WTC11 (cell line): ENCODE results near the gene NPW. TPM values are rescaled to one million over a fixed set of nuclear protein-coding genes. Genes with fewer than 3 reads are reported as not detected.
A peak's percentile ranks its signal among the peaks of the same experiment; 100 is the strongest.

Experiments
- ATAC-seq: fragments of 200-7000 bp; cut with Tn5 transposase; 2 replicates; pipeline ENCODE4 v1.10.0; 2021; ENCODE audit warnings: mild to moderate bottlenecking, moderate library complexity
- CTCF ChIA-PET: fragments of 300-600 bp; sonication (Branson Sonifier 250); formaldehyde crosslinking; loops from one replicate; lab custom pipeline; 2021; ENCODE audit warnings: antibody characterized with exemption; lab: Charles Lee
- POLR2A ChIA-PET: fragments of 350-600 bp; sonication (Branson Sonifier 250); formaldehyde crosslinking; loops from one replicate; lab custom pipeline; 2021; ENCODE audit warnings: antibody characterized with exemption; lab: Charles Lee
- DNase-seq: peaks from one replicate; pipeline ENCODE4 v3.0.0; 2021; ENCODE audit warnings: low spot score
- H3K27ac Mint-ChIP-seq: 2 replicates; pipeline ENCODE4 v1.8.0; 2021; ENCODE audit warnings: mixed read lengths
- H3K27me3 Mint-ChIP-seq: 2 replicates; pipeline ENCODE4 v1.8.0; 2021; ENCODE audit warnings: low read depth, mild to moderate bottlenecking, moderate library complexity, mixed read lengths
- H3K36me3 Mint-ChIP-seq: 2 replicates; pipeline ENCODE4 v1.8.0; 2021; ENCODE audit warnings: mixed read lengths
- H3K4me1 Mint-ChIP-seq: 2 replicates; pipeline ENCODE4 v1.8.0; 2022; ENCODE audit warnings: mixed read lengths
- H3K4me3 Mint-ChIP-seq: 2 replicates; pipeline ENCODE4 v1.8.0; 2021; ENCODE audit warnings: mild to moderate bottlenecking, moderate library complexity, mixed read lengths
- H3K9me3 Mint-ChIP-seq: 2 replicates; pipeline ENCODE4 v1.8.0; 2021; ENCODE audit warnings: mixed read lengths
- CBFB ChIP-seq: sonication (generic); formaldehyde crosslinking; IDR thresholded peaks from 2 replicates; pipeline ENCODE4 v1.8.1; 2022; ENCODE audit warnings: mild to moderate bottlenecking, low read depth, missing genetic modification reagents
- ESRRA ChIP-seq: sonication (generic); formaldehyde crosslinking; IDR thresholded peaks from 2 replicates; pipeline ENCODE4 v1.8.1; 2022; ENCODE audit warnings: mild to moderate bottlenecking, missing genetic modification reagents, borderline replicate concordance
- JUN ChIP-seq: sonication (generic); formaldehyde crosslinking; IDR thresholded peaks from 2 replicates; pipeline ENCODE4 v1.8.0; 2023; ENCODE audit warnings: mild to moderate bottlenecking, missing genetic modification reagents
- MXD4 ChIP-seq: fragments of 250-450 bp; sonication (Bioruptor Pico); IDR thresholded peaks from 2 replicates; pipeline ENCODE4 v1.8.0; 2021; ENCODE audit warnings: mild to moderate bottlenecking, moderate library complexity, borderline replicate concordance
- NR2C2 ChIP-seq: sonication (generic); formaldehyde crosslinking; IDR thresholded peaks from 2 replicates; pipeline ENCODE4 v1.8.0; 2022; ENCODE audit warnings: mild to moderate bottlenecking, missing genetic modification reagents
- total RNA-seq: library from RNA; stranded (reverse); gene quantifications from 3 replicates; pipeline ENCODE4 v1.2.3, GENCODE V29; 2021
- TF ChIP-seq, protein P1 (sequence below): fragments of 250-450 bp; sonication (Bioruptor Pico); IDR thresholded peaks from 2 replicates; pipeline ENCODE4 v1.9.0; 2021; ENCODE audit warnings: mild to moderate bottlenecking, borderline replicate concordance
- TF ChIP-seq, protein P2 (sequence below): sonication (generic); formaldehyde crosslinking; IDR thresholded peaks from 2 replicates; pipeline ENCODE4 v1.8.1; 2023; ENCODE audit warnings: mild to moderate bottlenecking, moderate library complexity, missing genetic modification reagents
- TF ChIP-seq, protein P3 (sequence below): sonication (generic); formaldehyde crosslinking; IDR thresholded peaks from 2 replicates; pipeline ENCODE4 v1.8.1; 2022; ENCODE audit warnings: mild to moderate bottlenecking, moderate library complexity, missing genetic modification reagents
- TF ChIP-seq, protein P4 (sequence below): fragments of 250-450 bp; sonication (Bioruptor Pico); IDR thresholded peaks from 2 replicates; pipeline ENCODE4 v1.9.0; 2021; ENCODE audit warnings: mild to moderate bottlenecking
- TF ChIP-seq, protein P5 (sequence below): sonication (generic); formaldehyde crosslinking; IDR thresholded peaks from 2 replicates; pipeline ENCODE4 v1.8.0; 2023; ENCODE audit warnings: mild to moderate bottlenecking, missing genetic modification reagents
- TF ChIP-seq, protein P6 (sequence below): sonication (generic); formaldehyde crosslinking; IDR thresholded peaks from 2 replicates; pipeline ENCODE4 v1.8.0; 2022; ENCODE audit warnings: missing genetic modification reagents
- TF ChIP-seq, protein P7 (sequence below): fragments of 250-450 bp; sonication (Bioruptor Pico); IDR thresholded peaks from 2 replicates; pipeline ENCODE4 v1.9.0; 2021; ENCODE audit warnings: moderate library complexity, mild to moderate bottlenecking, inconsistent platforms, borderline replicate concordance

Gene NPW
- total RNA-seq, 1 experiment from 2014 or later = 15.2 TPM

DNA sequence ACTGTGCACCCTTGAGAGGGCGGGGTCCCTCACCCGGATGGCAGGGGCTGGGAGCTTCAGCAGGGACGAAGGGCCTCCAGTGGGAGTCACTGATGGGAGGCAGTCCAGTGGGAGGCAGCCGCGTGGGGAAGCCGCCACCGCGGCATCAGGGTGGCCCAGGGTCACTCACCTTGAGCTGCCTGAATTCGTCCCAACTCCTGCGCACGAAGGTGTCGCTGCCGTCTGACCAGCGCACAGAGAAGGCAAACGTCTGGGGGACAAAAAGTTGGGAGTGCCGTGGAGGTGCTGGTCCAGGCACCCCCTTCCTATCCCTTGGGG, 38.9 kb upstream of the NPW start:
- ATAC-seq = no peak
- H3K9me3 Mint-ChIP-seq = no peaks in the 10 kb centered on the region
- TF ChIP-seq, protein P1, sequence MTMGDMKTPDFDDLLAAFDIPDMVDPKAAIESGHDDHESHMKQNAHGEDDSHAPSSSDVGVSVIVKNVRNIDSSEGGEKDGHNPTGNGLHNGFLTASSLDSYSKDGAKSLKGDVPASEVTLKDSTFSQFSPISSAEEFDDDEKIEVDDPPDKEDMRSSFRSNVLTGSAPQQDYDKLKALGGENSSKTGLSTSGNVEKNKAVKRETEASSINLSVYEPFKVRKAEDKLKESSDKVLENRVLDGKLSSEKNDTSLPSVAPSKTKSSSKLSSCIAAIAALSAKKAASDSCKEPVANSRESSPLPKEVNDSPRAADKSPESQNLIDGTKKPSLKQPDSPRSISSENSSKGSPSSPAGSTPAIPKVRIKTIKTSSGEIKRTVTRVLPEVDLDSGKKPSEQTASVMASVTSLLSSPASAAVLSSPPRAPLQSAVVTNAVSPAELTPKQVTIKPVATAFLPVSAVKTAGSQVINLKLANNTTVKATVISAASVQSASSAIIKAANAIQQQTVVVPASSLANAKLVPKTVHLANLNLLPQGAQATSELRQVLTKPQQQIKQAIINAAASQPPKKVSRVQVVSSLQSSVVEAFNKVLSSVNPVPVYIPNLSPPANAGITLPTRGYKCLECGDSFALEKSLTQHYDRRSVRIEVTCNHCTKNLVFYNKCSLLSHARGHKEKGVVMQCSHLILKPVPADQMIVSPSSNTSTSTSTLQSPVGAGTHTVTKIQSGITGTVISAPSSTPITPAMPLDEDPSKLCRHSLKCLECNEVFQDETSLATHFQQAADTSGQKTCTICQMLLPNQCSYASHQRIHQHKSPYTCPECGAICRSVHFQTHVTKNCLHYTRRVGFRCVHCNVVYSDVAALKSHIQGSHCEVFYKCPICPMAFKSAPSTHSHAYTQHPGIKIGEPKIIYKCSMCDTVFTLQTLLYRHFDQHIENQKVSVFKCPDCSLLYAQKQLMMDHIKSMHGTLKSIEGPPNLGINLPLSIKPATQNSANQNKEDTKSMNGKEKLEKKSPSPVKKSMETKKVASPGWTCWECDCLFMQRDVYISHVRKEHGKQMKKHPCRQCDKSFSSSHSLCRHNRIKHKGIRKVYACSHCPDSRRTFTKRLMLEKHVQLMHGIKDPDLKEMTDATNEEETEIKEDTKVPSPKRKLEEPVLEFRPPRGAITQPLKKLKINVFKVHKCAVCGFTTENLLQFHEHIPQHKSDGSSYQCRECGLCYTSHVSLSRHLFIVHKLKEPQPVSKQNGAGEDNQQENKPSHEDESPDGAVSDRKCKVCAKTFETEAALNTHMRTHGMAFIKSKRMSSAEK (CRISPR knock-in tag) = no peak
- TF ChIP-seq NR2C2 (no peak), ESRRA (CRISPR knock-in tag) (no peak), CBFB (no peak)
- TF ChIP-seq, protein P2, sequence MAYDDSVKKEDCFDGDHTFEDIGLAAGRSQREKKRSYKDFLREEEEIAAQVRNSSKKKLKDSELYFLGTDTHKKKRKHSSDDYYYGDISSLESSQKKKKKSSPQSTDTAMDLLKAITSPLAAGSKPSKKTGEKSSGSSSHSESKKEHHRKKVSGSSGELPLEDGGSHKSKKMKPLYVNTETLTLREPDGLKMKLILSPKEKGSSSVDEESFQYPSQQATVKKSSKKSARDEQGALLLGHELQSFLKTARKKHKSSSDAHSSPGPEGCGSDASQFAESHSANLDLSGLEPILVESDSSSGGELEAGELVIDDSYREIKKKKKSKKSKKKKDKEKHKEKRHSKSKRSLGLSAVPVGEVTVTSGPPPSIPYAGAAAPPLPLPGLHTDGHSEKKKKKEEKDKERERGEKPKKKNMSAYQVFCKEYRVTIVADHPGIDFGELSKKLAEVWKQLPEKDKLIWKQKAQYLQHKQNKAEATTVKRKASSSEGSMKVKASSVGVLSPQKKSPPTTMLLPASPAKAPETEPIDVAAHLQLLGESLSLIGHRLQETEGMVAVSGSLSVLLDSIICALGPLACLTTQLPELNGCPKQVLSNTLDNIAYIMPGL (CRISPR knock-in tag) = no peak
- TF ChIP-seq, protein P3, sequence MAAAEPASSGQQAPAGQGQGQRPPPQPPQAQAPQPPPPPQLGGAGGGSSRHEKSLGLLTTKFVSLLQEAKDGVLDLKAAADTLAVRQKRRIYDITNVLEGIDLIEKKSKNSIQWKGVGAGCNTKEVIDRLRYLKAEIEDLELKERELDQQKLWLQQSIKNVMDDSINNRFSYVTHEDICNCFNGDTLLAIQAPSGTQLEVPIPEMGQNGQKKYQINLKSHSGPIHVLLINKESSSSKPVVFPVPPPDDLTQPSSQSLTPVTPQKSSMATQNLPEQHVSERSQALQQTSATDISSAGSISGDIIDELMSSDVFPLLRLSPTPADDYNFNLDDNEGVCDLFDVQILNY (CRISPR knock-in tag) = no peak
- peak overlapping the region; percentile 64 for H3K4me3 Mint-ChIP-seq
- H3K36me3 Mint-ChIP-seq = peaks cover 5% of the 10 kb centered on the region
- ChIA-PET CTCF (interaction anchor here (0.5 to 4.4 kb wide), 8 partner anchors 16 to 1843 kb away, joined by 3 to 19 read pairs (median 4); partner anchors contain the start of genes NUBP2, RPS2 and SPSB3), POLR2A (interaction anchor here (0.8 to 3.0 kb wide), 7 partner anchors 17 to 207 kb away, joined by 3 to 20 read pairs (median 4); partner anchors contain the start of genes MSRB1 and RPS2)
- peaks cover 27% of the 10 kb centered on the region for H3K4me1 Mint-ChIP-seq
- no peak overlapping the region for H3K27ac Mint-ChIP-seq
- H3K27me3 Mint-ChIP-seq = peaks cover 39% of the 10 kb centered on the region
- DNase-seq = no peak

DNA sequence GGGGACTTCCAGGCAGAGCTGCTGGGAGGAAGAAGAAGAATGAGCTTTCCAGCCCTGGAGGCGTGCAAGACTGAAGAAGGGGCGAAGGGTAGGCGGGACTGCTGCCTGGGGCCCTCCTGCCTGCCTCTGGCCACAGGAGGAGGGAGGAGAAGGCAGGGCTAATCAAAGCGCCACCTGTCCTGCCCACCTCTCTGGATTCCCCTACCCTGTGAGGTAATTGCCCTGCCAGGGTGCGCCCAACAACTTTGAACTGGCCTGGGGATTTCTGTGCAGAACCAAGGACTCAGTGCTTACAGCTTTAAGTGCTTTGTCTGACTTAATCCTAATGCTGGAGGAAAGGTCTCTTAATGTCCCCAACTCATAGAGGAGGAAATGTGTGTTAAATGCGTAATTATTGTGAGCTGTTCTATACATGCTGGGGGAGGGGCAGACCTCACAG, 38.2 kb upstream of the NPW start, which contains the start of gene NOXO1:
TSS of gene NOXO1 (minus strand) at position 72 of the 439 bp plus-strand sequence. CDS start 290 bp downstream, outside the sequence.
- Mint-ChIP-seq H3K4me3 (peak within 1 kb of the TSS; percentile 64), H3K4me1 (peaks cover 27% of the 10 kb centered on the region), H3K27ac (no peak within 1 kb of the TSS), H3K36me3 (peaks cover 3% of the 10 kb centered on the region; the same call in 1 of the 2 replicates), H3K27me3 (peaks cover 39% of the 10 kb centered on the region), H3K9me3 (no peaks in the 10 kb centered on the region)
- no peak for DNase-seq
- POLR2A ChIA-PET = interaction anchor here (0.8 to 3.0 kb wide), 4 partner anchors 17 to 208 kb away, joined by 3 to 20 read pairs (median 4); partner anchors contain the start of gene RPS2
- no peak for ATAC-seq
- CTCF ChIA-PET = interaction anchor here (1.0 to 4.4 kb wide), 7 partner anchors 17 to 159 kb away, joined by 3 to 19 read pairs (median 7); partner anchors contain the start of gene RPS2
- no peak for TF ChIP-seq JUN
- TF ChIP-seq, protein P4, sequence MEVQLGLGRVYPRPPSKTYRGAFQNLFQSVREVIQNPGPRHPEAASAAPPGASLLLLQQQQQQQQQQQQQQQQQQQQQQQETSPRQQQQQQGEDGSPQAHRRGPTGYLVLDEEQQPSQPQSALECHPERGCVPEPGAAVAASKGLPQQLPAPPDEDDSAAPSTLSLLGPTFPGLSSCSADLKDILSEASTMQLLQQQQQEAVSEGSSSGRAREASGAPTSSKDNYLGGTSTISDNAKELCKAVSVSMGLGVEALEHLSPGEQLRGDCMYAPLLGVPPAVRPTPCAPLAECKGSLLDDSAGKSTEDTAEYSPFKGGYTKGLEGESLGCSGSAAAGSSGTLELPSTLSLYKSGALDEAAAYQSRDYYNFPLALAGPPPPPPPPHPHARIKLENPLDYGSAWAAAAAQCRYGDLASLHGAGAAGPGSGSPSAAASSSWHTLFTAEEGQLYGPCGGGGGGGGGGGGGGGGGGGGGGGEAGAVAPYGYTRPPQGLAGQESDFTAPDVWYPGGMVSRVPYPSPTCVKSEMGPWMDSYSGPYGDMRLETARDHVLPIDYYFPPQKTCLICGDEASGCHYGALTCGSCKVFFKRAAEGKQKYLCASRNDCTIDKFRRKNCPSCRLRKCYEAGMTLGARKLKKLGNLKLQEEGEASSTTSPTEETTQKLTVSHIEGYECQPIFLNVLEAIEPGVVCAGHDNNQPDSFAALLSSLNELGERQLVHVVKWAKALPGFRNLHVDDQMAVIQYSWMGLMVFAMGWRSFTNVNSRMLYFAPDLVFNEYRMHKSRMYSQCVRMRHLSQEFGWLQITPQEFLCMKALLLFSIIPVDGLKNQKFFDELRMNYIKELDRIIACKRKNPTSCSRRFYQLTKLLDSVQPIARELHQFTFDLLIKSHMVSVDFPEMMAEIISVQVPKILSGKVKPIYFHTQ (CRISPR knock-in tag) = peak; percentile 42; the same call in 1 of the 2 replicates

DNA sequence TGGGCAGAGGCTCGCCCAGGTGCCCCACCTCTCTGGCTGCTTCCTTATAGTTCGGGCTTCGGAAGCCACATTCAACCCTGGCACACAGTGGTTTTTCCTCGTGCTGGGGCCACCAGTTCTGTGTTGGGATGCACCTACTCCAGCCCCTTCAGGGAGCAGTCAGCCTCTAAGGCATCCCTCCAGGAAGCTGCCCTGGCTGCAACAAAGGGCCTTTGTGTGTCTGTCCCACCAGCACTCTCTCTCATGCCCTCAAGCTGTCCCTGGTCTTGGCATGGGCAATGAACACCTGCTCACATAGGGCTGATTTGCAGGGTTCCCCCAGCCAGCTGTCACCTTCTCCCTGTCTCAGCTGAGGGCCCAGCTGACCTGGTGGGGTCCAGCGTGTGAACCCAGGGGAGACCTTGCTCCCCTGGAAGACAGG, 37.6 kb upstream of the NPW start:
- H3K27me3 Mint-ChIP-seq = peaks cover 39% of the 10 kb centered on the region
- no peaks in the 10 kb centered on the region for H3K9me3 Mint-ChIP-seq
- TF ChIP-seq, protein P5, sequence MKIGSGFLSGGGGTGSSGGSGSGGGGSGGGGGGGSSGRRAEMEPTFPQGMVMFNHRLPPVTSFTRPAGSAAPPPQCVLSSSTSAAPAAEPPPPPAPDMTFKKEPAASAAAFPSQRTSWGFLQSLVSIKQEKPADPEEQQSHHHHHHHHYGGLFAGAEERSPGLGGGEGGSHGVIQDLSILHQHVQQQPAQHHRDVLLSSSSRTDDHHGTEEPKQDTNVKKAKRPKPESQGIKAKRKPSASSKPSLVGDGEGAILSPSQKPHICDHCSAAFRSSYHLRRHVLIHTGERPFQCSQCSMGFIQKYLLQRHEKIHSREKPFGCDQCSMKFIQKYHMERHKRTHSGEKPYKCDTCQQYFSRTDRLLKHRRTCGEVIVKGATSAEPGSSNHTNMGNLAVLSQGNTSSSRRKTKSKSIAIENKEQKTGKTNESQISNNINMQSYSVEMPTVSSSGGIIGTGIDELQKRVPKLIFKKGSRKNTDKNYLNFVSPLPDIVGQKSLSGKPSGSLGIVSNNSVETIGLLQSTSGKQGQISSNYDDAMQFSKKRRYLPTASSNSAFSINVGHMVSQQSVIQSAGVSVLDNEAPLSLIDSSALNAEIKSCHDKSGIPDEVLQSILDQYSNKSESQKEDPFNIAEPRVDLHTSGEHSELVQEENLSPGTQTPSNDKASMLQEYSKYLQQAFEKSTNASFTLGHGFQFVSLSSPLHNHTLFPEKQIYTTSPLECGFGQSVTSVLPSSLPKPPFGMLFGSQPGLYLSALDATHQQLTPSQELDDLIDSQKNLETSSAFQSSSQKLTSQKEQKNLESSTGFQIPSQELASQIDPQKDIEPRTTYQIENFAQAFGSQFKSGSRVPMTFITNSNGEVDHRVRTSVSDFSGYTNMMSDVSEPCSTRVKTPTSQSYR (CRISPR knock-in tag) = no peak
- TF ChIP-seq, protein P6, sequence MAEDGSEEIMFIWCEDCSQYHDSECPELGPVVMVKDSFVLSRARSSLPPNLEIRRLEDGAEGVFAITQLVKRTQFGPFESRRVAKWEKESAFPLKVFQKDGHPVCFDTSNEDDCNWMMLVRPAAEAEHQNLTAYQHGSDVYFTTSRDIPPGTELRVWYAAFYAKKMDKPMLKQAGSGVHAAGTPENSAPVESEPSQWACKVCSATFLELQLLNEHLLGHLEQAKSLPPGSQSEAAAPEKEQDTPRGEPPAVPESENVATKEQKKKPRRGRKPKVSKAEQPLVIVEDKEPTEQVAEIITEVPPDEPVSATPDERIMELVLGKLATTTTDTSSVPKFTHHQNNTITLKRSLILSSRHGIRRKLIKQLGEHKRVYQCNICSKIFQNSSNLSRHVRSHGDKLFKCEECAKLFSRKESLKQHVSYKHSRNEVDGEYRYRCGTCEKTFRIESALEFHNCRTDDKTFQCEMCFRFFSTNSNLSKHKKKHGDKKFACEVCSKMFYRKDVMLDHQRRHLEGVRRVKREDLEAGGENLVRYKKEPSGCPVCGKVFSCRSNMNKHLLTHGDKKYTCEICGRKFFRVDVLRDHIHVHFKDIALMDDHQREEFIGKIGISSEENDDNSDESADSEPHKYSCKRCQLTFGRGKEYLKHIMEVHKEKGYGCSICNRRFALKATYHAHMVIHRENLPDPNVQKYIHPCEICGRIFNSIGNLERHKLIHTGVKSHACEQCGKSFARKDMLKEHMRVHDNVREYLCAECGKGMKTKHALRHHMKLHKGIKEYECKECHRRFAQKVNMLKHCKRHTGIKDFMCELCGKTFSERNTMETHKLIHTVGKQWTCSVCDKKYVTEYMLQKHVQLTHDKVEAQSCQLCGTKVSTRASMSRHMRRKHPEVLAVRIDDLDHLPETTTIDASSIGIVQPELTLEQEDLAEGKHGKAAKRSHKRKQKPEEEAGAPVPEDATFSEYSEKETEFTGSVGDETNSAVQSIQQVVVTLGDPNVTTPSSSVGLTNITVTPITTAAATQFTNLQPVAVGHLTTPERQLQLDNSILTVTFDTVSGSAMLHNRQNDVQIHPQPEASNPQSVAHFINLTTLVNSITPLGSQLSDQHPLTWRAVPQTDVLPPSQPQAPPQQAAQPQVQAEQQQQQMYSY = no peak
- TF ChIP-seq, protein P7, sequence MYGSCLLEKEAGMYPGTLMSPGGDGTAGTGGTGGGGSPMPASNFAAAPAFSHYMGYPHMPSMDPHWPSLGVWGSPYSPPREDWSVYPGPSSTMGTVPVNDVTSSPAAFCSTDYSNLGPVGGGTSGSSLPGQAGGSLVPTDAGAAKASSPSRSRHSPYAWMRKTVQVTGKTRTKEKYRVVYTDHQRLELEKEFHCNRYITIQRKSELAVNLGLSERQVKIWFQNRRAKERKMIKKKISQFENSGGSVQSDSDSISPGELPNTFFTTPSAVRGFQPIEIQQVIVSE = no peak
- TF ChIP-seq MXD4 = no peak

More for the DNA sequence above, 37.6 kb upstream of the NPW start:
- Mint-ChIP-seq H3K36me3 (peaks cover 5% of the 10 kb centered on the region; the same call in 1 of the 2 replicates), H3K27ac (no peak overlapping the region), H3K4me3 (no peak overlapping the region), H3K4me1 (peaks cover 27% of the 10 kb centered on the region)
- POLR2A ChIA-PET = interaction anchor here (3.0 kb wide), 1 partner anchor 18 kb away, joined by 20 read pairs; the partner anchor contains the start of gene RPS2
- ATAC-seq = no peak
- CTCF ChIA-PET = interaction anchor here (1.1 to 4.4 kb wide), 5 partner anchors 22 to 109 kb away, joined by 3 to 19 read pairs (median 7); no protein-coding TSS in a partner anchor
- DNase-seq = no peak
